Prostate gland (tissue), 2 donors: ENCODE results near the gene TNFRSF9.
"Not testable (repeated sequence)": the region's sequence is repeated elsewhere in the genome, so short reads cannot be mapped to it uniquely, and the experiment has no call there.

Source experiments
- CTCF ChIP-seq, 4 experiments: fragments of 200-600 bp in 2 of 4; fragments of 450-650 bp in 2 of 4; sonication (generic) in 2 of 4; IDR thresholded peaks; 1 replicate in 3 of 4; 2 replicates in 1 of 4; pipeline ENCODE4 v1.5.1; 2016 to 2019; ENCODE audit warnings: antibody characterized with exemption in 4 of 4, mild to moderate bottlenecking in 2 of 4, moderate library complexity in 2 of 4
- POLR2AphosphoS5 ChIP-seq: sonication (generic); formaldehyde crosslinking; IDR thresholded peaks from one replicate; pipeline ENCODE4 v1.6.1; 2017; ENCODE audit warnings: antibody characterized with exemption

GRCh38 chr1:7917971-7918370 lies 22.7 kb downstream of the TNFRSF9 start:
- TF ChIP-seq CTCF (IDR thresholded peaks at IDR 0.05); POLR2AphosphoS5: not testable (repeated sequence)
